Measurements from ENCODE around the gene POLL.
"Not testable (repeated sequence)": the region's sequence is repeated elsewhere in the genome, so short reads cannot be mapped to it uniquely, and the experiment has no call there.

POLL gene

DNA sequence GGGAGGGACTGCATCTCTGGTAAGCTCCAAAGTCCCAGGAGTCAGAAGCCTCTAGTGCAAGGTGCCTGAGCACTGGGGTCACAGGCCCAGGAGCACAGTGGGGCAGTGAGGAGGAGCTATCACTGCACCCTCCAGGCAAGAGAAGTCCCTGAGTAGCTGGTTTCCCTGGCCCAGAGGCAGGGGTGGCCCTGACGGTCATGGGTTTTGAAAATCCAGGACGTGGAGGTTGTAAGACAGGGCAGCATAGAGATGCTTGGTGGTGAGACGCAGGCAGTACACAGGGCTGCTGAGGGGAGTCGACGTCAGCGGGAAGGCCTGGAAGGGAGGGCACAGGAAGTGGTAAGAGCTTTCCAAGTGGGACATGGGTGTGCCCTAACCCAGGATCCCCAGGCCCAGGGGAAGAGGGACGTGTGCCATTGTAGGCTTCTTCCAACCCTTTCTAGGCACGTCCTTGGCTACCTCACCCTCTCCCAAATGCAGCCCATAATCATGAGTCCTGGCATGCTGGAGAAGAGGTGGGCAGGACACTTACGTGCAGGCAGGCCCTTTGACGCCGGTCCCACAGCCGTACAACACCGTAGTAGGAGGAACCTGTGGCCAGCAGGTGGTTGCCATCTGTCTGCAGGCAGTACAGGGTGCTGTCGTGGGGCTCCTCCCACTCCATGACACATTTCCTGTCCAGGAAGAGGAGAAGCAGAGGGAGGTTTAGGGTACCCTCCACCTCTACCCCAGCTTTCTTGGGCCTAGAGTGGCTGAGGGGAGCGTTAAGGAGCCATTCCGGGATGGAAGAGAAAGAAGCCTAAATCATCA is 23.2 kb upstream of the POLL start:
- H3K36me3 ChIP-seq: peaks cover 95% of the 10 kb centered on the region
- H3K27me3 ChIP-seq: no peaks in the 10 kb centered on the region
- no peak overlapping the region for H3K9ac ChIP-seq
- H4K20me1 ChIP-seq: peaks cover 40% of the 10 kb centered on the region
- H3K9me3 ChIP-seq: no peaks in the 10 kb centered on the region
- no peak overlapping the region for H3K4me2 ChIP-seq
- 0 out of 2 replicates have a peak, but pooled peaks cover 5% of the 10 kb centered on the region for H3K4me1 ChIP-seq
- no peak for TF ChIP-seq Cebpa-rat (IDR thresholded peaks at IDR 0.05)
- no peak overlapping the region for H3K27ac ChIP-seq
- H3K4me3 ChIP-seq: no peak overlapping the region

DNA sequence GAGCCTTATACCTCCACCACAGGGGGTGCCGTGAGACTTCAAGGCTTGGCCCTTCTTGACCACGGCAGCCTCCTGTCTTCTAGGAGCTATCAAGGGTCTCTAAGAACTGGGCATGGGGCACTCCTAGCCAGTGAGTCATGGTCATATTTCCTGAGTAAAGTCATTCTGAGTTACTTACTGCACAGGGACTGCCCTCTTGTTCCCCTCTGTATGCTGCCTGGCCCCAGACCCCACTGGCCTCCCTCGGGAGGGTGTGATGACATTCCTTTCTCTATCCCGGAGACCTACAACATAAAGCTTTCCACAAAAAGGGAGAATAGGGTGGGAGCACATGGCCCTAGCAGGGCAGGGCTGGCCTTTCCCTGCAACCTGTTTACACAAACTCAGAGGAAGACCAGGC is 21.4 kb upstream of the POLL start:
- Histone ChIP-seq H4K20me1 (peaks cover 30% of the 10 kb centered on the region; the same call in 1 of the 2 replicates), H3K36me3 (peaks cover 95% of the 10 kb centered on the region), H3K4me1 (0 out of 2 replicates have a peak, but pooled peaks cover 5% of the 10 kb centered on the region), H3K4me2 (no peak overlapping the region), H3K27ac (no peak overlapping the region), H3K9me3 (no peaks in the 10 kb centered on the region), H3K9ac (no peak overlapping the region), H3K4me3 (no peak overlapping the region), H3K27me3 (no peaks in the 10 kb centered on the region)
- no peak for TF ChIP-seq Cebpa-rat (IDR thresholded peaks at IDR 0.05)

DNA sequence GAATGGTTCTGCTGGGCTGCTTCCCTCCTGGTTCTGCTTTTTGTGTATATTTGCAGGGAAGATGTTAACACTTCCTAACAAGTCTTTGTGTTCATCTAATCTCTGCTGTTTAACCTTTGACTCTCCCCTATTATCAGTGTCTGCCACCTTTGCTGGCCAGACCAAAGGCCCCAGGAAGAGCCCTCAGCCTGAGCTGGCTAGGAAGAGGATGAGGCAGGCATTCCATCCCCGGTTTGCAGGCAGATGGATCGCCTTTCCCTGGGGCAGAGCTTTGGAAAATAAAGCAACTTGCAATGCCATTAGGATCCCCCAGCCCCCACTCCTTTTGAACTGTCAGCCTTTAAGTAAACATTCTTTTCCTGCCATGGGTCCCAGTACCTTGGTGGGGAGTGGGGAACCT is 19.1 kb upstream of the POLL start:
- H3K27ac ChIP-seq: no peak overlapping the region
- no peak overlapping the region for H3K4me3 ChIP-seq
- no peak overlapping the region for H3K4me2 ChIP-seq
- H3K9ac ChIP-seq: no peak overlapping the region
- H4K20me1 ChIP-seq: peaks cover 13% of the 10 kb centered on the region; the same call in 1 of the 2 replicates
- H3K9me3 ChIP-seq: no peaks in the 10 kb centered on the region
- H3K27me3 ChIP-seq: no peaks in the 10 kb centered on the region
- no peaks in the 10 kb centered on the region for H3K4me1 ChIP-seq
- no peak for TF ChIP-seq Cebpa-rat (IDR thresholded peaks at IDR 0.05)
- H3K36me3 ChIP-seq: peaks cover 84% of the 10 kb centered on the region

DNA sequence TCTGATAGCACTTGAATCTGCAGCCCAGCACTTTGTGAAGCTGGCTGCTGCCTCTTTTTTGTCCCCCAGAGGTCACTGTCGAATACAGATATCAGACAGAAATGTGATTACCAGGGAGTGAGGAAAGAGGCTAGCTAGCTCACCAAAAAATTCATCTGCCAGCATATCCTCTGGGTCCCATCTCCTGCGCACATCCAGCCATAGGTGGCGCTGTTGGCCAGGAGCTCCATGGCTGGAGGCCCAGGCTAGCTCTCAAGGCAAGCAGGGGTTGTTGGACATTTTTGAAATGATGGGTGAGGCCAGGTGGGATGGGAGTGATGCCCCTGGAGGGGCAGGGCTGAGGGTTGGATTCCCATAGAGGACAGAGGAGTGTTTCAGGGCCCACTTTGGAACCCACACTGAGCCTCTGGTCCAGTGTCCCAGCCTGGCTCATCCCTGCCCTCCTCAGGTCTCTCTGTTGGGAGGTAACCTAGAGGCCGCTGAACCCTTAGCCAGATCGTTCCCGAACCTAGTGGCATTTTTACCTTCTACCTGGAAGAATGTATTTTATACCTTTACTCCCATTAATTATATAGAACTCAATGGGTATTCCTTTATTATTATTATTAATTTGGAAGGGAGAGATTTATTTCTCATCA is 14.8 kb upstream of the POLL start:
- TF ChIP-seq Cebpa-rat (IDR thresholded peaks at IDR 0.05): no peak

DNA sequence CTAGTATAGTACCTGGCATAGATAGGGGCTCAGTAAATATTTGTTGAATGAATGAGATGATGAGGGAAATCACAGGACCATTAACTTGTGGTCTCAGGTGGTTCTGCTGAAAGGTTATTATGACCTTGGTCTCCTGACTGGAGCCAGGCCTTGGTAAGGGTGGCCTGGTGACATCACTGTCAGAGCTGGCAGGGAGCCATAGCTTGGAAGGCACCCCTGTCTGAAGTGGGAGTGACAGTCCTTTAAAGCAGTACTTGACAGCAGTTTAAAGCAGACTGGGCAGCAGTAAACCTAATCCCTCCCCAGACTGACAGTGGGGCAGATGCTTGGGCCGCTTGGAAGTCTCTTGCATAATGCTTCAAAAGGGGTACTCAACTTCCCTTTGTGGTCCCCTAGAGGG is 13.5 kb upstream of the POLL start:
- no peaks in the 10 kb centered on the region for H4K20me1 ChIP-seq
- no peaks in the 10 kb centered on the region for H3K27me3 ChIP-seq
- TF ChIP-seq Cebpa-rat (IDR thresholded peaks at IDR 0.05): no peak
- no peak overlapping the region for H3K4me3 ChIP-seq
- peaks cover 28% of the 10 kb centered on the region for H3K36me3 ChIP-seq
- H3K9ac ChIP-seq: no peak overlapping the region
- no peak overlapping the region for H3K4me2 ChIP-seq
- H3K9me3 ChIP-seq: no peaks in the 10 kb centered on the region
- no peaks in the 10 kb centered on the region for H3K4me1 ChIP-seq
- H3K27ac ChIP-seq: no peak overlapping the region

More for the DNA sequence above, 14.8 kb upstream of the POLL start:
- Histone ChIP-seq H3K27me3 (no peaks in the 10 kb centered on the region), H3K4me2 (no peak overlapping the region), H3K27ac (no peak overlapping the region), H3K9me3 (no peaks in the 10 kb centered on the region), H3K4me1 (no peaks in the 10 kb centered on the region), H3K9ac (no peak overlapping the region), H4K20me1 (no peaks in the 10 kb centered on the region), H3K4me3 (no peak overlapping the region), H3K36me3 (peaks cover 42% of the 10 kb centered on the region)

DNA sequence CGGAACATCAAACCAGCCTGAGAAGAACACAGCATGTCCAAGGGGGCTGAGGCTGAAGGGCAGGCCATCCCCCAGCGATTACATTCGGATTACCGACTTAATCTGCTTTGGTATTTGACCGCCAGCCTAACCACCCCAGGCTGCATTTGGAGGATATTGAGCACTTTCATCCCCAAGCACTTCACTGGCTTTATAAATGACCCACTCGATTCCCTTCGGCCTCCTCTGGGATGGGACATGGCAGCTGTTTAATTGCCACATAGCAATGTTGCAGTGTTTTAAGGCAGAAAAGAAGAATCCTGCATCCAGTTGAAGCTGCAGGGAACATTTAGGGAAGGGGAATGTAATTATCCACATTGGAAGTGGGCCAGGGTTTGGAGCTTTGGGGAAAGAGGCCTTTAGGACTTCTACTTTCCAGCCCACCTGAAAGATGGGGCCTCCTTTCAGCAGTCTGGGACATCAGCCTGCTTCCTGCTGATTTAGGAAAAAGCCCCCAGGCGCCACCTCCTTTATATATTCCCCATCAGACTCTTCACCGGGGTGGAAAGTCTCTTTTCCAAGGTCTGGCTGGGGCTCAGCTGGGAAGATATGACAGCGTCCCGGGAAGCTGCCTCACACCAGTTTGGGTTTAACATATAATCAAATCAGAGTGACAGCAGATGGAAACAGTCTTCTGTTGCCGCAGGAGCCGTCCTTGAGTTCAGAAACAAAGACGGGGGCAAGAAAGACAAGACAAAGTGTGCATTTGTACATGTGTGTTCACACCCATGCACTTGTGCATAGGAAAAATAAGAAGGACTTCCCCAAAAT is 9.2 kb upstream of the POLL start:
- Histone ChIP-seq H3K9me3 (no peaks in the 10 kb centered on the region), H3K4me1 (no peaks in the 10 kb centered on the region; the same call in 1 of the 2 replicates), H3K4me2 (no peak overlapping the region), H3K4me3 (no peak overlapping the region), H3K27ac (no peak overlapping the region), H3K27me3 (no peaks in the 10 kb centered on the region), H4K20me1 (no peaks in the 10 kb centered on the region), H3K9ac (no peak overlapping the region), H3K36me3 (no peaks in the 10 kb centered on the region)
- TF ChIP-seq Cebpa-rat (IDR thresholded peaks at IDR 0.05): no peak

DNA sequence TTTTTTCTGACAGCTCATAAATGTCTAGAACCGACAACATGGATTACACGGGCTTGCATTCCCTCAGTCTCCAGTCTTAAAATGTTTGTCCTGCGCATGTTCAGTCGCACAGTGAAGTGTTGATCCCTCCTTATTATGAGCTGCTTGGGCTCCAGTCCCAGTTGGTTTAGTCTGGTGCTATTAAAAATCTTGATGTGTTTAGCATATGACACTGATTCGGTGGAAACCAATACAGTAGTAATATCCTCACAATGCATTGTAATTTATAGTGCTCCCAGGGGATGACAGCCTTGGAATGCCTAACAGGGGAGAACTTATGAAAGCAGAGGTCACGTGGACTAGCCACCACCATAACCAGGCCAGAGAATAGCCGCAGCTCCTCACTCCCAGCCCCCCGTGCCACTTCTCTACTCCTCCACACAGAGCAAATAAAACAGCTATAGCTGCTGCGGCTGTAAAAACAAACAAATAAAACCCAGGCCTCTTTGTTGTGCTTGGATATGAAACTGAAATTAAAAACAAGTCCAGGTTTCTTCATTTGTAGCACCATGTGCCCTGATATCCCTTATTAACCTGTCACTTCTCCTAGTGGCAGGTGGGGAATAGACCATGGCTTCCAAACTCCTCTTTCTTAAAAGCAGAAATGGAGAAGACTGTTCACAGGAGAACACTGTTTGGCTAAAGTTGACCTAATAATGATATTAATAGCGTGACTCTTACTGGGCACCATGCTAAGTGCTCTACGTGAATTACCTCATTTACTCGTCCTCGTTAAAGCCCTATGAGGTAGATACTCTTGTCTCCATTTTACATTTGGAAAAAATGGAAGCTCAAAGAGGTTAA is 7.8 kb upstream of the POLL start:
- H4K20me1 ChIP-seq: no peaks in the 10 kb centered on the region
- H3K9me3 ChIP-seq: no peaks in the 10 kb centered on the region
- H3K27me3 ChIP-seq: no peaks in the 10 kb centered on the region
- no peaks in the 10 kb centered on the region; the same call in 1 of the 2 replicates for H3K4me1 ChIP-seq
- TF ChIP-seq Cebpa-rat (IDR thresholded peaks at IDR 0.05): no peak
- no peaks in the 10 kb centered on the region for H3K36me3 ChIP-seq
- H3K4me3 ChIP-seq: no peak overlapping the region
- no peak overlapping the region for H3K4me2 ChIP-seq
- no peak overlapping the region for H3K27ac ChIP-seq
- no peak overlapping the region for H3K9ac ChIP-seq

DNA sequence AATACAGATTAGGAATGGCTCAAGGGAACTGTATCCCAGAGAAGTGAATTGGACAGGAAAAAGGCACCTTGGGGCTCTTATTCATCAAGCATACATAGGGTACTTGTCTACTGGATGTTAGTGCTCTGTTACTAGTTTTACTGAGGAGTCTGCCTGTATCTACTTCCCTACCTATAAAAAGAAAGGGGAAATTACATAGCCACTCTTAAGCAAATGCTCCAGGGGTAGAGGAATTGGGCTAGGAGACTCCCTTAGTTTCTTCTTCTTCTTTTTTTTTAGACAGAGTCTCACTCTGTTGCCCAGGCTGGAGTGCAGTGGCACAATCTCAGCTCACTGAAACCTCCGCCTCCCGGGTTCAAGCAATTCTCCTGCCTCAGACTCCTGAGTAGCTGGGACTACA is 5.3 kb upstream of the POLL start:
- not testable (repeated sequence) for H3K9me3 ChIP-seq, H3K36me3 ChIP-seq, H3K27ac ChIP-seq, H4K20me1 ChIP-seq, H3K4me3 ChIP-seq, H3K4me1 ChIP-seq, H3K4me2 ChIP-seq, H3K9ac ChIP-seq
- peaks cover 13% of the 10 kb centered on the region for H3K27me3 ChIP-seq

DNA sequence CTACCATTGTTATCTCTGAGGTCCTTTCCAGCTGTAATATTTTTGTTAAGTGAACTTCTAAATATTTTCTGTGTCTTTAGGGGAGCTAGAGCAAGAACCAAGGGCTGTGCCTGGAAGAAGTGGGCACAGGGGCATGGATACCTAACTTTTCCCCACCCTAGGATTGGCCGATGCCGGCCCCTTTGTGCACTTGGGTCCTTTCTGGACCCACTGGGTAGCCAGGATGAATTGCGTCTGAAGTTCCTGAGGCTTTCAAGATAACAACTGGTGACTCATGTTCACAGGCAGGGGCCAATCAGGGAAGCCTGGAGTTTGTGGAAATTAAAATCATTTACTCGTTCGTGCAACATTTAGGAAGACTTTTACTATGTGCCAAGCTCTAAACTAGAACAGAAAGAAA is 822 bp upstream of the POLL start:
- H4K20me1 ChIP-seq: no peaks in the 10 kb centered on the region
- no peak overlapping the region for H3K27ac ChIP-seq
- peaks cover 17% of the 10 kb centered on the region; the same call in 1 of the 2 replicates for H3K4me1 ChIP-seq
- no peak for TF ChIP-seq Cebpa-rat (IDR thresholded peaks at IDR 0.05)
- peak overlapping the region; percentile 78 for H3K4me2 ChIP-seq
- H3K9me3 ChIP-seq: peaks cover 9% of the 10 kb centered on the region; the same call in 1 of the 2 replicates
- H3K27me3 ChIP-seq: peaks cover 30% of the 10 kb centered on the region
- no peak overlapping the region for H3K9ac ChIP-seq
- peak overlapping the region; percentile 71 for H3K4me3 ChIP-seq
- no peaks in the 10 kb centered on the region for H3K36me3 ChIP-seq
